Right forelimb (tissue), 1 donor: ENCODE data around the gene SLC66A1.
A peak's percentile ranks its signal among the peaks of the same experiment; 100 is the strongest.
"Not testable (repeated sequence)": the region's sequence is repeated elsewhere in the genome, so short reads cannot be mapped to it uniquely, and the experiment has no call there.

Experiments
- DNase-seq: peaks from one replicate; pipeline ENCODE4 v3.0.0-alpha.2; 2018

Gene SLC66A1, protein sequence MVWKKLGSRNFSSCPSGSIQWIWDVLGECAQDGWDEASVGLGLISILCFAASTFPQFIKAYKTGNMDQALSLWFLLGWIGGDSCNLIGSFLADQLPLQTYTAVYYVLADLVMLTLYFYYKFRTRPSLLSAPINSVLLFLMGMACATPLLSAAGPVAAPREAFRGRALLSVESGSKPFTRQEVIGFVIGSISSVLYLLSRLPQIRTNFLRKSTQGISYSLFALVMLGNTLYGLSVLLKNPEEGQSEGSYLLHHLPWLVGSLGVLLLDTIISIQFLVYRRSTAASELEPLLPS

GRCh38 chr1:19311931-19312781 lies at the start of gene SLC66A1, which contains the start of gene AKR7A2:
Gene SLC66A1, plus strand, starts transcription at chr1:19312326. Its CDS starts 5,352 bp downstream, at chr1:19317678.
Gene AKR7A2, minus strand, starts transcription at chr1:19312144. Its CDS starts 20 bp downstream, at chr1:19312124.
- peak; percentile 94 for DNase-seq

DNA sequence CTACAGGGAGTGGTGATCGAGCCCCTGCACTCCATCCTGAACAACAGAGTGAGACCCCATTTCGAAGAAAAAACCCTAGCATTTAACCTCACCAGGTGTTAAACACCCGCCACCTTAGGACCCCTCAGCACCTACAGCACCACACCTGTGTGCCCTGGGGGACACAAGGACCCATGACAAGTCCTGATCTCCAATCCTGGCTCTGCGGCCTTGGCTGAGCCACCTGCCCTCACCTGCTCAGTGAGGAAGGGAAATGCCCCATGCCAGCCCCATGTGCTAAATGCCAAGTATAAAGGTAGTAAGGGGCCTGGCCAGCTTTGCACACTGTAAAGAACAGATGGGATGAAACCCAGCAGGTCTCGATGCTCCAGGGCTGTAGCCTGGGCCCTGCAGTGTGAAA lies 49.4 kb upstream of the SLC66A1 start:
- DNase-seq, result no peak

- no peak for DNase-seq
Measured at GRCh38 chr1:19268445-19268844, 43.7 kb upstream of the SLC66A1 start.

- not testable (repeated sequence) for DNase-seq
Measured at GRCh38 chr1:19269427-19270342, 42.4 kb upstream of the SLC66A1 start.

DNA sequence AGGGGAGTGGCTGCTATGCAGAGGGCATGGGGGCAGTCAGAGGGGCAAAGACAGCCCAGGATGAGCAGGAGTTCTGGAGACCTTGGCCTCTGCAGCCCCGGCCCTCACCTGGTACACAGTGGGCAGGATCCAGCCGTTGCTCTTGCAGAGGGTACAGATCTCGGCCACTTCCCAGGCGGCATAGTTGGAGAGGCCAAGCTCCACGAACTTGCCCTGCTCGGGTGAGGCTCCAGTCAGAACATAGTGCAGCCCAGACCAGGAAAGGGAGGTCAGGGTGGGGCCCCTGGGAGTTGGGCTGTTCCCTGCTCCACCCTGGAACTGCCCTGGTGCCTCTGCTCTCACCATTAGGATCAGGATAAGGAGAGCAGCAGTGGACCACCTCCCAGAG lies 41.8 kb upstream of the SLC66A1 start:
- not testable (repeated sequence) for DNase-seq

DNA sequence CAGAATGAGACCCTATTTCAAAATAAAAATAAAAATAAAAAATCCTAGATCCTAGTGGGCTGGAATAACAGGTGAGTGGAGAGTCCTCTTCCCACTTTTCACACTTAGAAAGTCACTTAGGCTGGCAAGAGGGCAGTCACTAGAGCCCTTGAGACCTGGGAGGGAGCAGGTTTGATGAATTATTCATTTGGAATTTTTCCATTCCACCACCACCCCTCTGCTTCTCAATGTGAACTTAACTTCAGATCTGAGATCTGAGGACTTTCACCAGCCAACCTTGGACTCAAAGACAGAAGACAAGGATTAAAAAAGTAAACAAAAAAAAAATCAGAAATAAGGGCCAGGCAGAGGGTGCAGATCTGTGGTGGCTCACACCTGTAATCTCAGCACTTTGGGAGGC lies 40.1 kb upstream of the SLC66A1 start:
- DNase-seq, result no peak

GRCh38 chr1:19273106-19273843 lies 38.9 kb upstream of the SLC66A1 start:
- DNase-seq, result no peak

- DNase-seq, result not testable (repeated sequence)
Measured at GRCh38 chr1:19273844-19274531, 38.1 kb upstream of the SLC66A1 start.

DNA sequence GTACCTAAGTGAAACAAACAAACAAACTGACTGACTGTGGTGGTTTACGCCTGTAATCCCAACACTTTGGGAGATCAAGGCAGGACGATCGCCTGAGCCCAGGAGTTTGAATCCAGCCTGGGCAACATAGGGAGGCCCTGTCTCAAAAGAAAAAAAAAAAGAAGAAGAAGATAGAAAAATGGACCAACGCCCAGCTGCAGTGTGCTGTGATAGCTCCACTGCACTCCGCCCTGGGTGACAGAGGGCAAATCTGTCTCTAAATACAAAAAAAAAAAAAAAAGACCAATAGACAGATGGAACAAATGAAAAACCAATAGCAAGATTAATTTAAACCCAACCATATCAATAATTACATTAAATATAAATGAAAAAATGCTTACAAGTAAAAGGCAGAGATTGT lies 37.5 kb upstream of the SLC66A1 start:
- no peak for DNase-seq

DNA sequence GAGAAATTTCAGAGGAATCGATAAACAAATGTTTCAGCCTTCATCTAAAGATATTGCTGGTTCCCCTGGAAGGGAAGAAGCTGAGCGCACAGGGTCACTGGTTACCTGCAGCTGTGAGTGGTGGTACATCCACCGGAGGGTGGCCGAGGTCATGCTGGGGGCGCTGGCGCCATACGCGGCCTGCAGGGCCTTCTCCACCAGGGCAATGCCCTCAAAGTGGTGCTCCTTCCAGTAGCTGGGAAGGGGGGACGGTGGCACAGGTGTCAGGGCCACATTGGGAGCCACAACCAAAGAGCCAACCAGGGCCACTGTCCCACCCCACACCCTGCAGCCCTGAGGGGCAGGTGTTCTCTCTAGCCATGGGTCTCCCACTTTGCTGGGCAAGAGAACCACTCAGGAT lies 28.2 kb upstream of the SLC66A1 start:
- no peak for DNase-seq

DNA sequence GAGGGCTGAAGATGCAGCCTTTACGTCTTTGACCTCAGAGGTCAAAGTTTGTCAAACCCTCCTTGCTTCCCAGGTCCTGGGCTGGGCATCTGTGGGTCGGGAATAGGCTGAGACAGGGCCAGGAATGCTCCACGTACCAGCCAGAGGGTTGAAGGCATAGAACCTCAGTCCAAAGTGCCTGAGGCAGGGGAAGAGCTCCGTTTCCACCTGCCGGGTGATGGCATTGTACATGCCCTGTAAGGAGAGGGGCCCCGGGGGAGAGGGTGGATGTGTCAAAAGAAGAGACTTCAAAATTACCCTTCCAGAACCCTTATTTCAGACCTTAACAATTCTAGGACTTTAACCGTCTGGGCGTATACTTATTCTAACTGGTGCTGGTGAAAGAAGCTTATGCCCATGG lies 27.2 kb upstream of the SLC66A1 start:
- DNase-seq, result no peak

GRCh38 chr1:19285366-19285765 lies 26.8 kb upstream of the SLC66A1 start:
- not testable (repeated sequence) for DNase-seq

GRCh38 chr1:19285807-19286206 lies 26.3 kb upstream of the SLC66A1 start:
- DNase-seq, result not testable (repeated sequence)

GRCh38 chr1:19287436-19288185 lies 24.5 kb upstream of the SLC66A1 start:
- DNase-seq, result no peak

GRCh38 chr1:19288324-19289241 lies 23.5 kb upstream of the SLC66A1 start, which contains the start of gene AKR7A3:
Gene AKR7A3, minus strand, starts transcription at chr1:19288770. Its CDS starts 61 bp downstream, at chr1:19288709.
- DNase-seq, result peak; percentile 55

DNA sequence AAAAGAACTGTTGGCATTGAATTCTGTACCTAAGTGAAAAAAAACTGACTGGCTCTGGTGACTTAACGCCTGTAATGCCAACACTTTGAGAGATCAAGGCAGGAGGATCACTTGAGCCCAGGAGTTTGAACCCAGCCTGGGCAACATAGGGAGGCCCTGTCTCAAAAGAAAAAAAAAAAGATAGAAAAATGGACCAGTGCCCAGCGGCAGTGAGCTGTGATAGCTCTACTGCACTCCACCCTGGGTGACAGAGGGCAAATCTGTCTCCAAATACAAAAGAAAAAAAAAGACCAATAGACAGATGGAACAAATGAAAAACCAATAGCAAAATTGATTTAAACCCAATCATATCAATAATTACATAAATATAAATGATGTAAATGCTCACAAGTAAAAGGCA lies 22.9 kb upstream of the SLC66A1 start:
- DNase-seq, result no peak

- DNase-seq, result no peak
Measured at GRCh38 chr1:19294638-19295037, 17.5 kb upstream of the SLC66A1 start.

DNA sequence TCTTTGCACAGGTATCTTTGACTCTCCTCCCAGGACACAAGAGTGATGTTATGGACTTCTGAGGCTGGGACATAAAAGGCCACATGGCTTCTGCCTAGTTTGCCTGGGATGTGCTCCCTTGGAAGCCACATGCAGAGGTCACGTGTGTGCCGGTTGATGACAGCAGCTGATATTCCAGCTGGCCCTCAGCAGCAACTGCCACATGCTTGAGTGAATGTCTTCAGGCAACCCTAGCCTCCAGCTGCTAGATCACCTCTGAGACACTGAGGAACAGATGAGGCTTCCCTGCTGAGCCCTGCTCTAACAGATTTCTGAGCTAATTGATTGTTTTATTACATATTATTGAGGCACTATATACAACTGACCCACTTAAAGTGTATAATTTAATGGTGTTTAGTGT lies 11.9 kb upstream of the SLC66A1 start:
- no peak for DNase-seq

DNA sequence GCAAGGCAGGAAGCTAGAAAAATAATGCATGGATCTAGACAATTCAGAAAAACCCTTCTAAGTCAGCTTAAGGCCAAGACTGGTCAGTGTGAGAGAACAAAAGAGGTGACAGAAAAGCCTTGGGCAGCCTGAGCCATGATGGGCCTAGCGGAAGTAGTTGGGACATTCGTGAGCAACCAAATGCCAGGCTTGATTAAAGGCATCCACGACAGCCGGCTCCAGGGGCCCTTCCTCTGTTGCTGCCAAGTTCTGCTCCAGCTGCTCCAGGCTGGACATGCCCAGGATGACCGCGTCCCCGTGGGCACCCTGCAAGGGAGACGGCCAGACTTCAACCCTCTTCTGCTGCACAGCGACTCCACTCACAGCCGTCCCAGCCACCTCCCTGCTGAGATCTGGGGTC lies 8.0 kb upstream of the SLC66A1 start:
- DNase-seq, result not testable (repeated sequence)

- no peak for DNase-seq
Measured at GRCh38 chr1:19305880-19306279, 6.2 kb upstream of the SLC66A1 start.
